ENCODE results near the gene STYXL1.
"Not testable (repeated sequence)": the region's sequence is repeated elsewhere in the genome, so short reads cannot be mapped to it uniquely, and the experiment has no call there.

Gene STYXL1

GRCh38 chr7:76023002-76023401, 24.8 kb downstream of the STYXL1 start:
- no peak for DNase-seq

GRCh38 chr7:76022026-76022780, 25.6 kb downstream of the STYXL1 start:
- no peak for DNase-seq

GRCh38 chr7:76020031-76020714, 27.6 kb downstream of the STYXL1 start:
- peak; percentile 43 for DNase-seq

DNA sequence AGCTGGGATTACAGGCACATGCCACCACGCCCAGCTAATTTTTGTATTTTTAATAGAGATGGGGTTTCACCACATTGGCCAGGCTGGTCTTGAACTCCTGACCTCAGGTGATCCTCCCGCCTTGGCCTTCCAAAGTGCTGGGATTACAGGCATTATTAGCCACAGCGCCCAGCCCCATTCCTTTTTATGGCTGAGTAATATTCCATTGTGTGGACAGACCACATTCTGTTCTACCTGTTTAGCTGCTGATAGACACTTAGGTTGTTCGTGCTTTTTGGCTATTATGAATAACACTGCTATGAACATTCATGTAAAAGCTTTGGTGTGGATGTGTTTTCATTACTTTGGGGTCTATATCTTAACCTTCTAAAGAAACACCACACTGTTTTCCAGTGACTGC, 29.3 kb downstream of the STYXL1 start:
- DNase-seq: not testable (repeated sequence)

- DNase-seq: no peak
Observed at GRCh38 chr7:76016191-76016947, 31.4 kb downstream of the STYXL1 start.

GRCh38 chr7:76011442-76011861, 36.3 kb downstream of the STYXL1 start:
- DNase-seq: peak; percentile 82

DNA sequence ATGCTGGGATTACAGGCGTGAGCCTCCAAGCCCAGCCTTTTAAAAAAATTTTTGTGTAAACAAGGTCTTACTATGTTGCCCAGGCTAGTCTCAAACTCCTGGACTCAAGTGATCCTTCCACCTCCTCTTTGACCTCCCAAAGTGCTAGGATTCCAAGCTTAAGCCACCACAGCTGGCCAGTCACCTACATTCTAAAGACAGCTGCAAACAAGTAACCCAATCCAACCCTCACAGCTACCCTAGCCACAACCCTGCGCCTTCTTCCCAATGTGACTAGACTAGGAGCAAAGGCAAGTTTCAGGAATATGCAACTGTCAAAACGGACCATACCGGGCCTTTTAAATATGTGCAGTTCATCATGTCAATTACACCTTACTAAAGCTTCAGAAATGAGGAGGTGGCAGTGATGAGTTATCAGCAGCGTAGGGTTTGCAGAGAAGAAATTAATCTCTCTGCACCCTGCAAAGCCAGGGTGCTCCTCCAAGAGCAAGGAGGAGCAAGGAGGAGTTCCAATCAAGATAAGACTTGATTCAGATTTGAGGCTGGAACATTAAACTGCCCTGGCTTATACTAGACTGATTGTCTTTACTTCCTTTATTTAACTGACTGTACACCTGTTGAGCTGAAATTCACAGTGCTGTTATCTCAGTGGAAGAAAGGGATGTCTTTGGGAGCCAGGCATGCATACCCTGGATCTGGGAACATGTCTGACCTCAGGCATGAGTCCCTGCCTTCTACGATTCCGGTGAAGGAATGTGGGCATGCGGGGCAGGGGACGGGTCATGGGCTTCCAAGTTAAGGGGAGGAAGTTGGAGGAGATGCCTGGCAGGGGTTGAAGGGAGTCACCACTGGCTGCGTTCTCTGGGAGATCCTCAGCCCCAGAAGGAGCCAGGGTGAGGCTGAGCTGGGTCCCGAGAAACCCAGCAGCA, 37.9 kb downstream of the STYXL1 start:
- DNase-seq: no peak

GRCh38 chr7:76008156-76008687, 39.6 kb downstream of the STYXL1 start:
- no peak for DNase-seq

DNA sequence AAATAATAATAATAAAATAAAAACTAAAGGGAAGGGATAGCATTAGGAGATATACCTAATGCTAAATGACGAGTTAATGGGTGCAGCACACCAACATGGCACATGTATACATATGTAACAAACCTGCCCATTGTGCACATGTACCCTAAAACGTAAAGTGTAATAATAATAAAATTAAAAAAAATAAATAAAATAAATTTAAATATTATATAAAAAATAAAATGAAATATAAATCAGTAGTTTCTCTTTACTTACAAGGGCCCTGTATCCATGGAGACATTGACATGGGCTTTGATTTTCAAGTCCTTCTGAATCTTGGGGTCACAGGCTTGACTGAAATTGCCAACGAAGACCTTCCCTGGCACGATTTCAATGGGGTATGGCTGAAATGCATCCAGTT, 42.8 kb downstream of the STYXL1 start:
- not testable (repeated sequence) for DNase-seq

GRCh38 chr7:76003351-76003750, 44.4 kb downstream of the STYXL1 start:
- DNase-seq: no peak

DNA sequence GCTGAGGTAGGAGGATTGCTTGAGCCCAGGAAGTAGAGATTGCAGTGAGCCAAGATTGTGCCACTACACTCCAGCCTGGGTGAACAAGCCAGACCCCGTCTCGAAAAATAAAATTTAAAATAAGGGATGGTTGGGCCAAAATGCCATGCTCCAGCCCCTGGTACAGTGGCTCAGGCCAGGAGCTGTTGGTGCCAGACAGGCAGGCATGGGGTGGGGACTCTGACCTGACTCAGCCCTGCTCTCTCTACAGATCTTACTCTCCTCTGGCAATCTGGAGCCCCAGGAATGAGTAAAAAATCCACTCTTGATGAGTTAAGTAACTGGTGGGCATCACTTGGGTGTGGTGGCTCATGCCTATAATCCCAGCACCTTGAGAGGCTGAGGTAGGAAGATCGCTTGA, 45.0 kb downstream of the STYXL1 start:
- no peak for DNase-seq

DNA sequence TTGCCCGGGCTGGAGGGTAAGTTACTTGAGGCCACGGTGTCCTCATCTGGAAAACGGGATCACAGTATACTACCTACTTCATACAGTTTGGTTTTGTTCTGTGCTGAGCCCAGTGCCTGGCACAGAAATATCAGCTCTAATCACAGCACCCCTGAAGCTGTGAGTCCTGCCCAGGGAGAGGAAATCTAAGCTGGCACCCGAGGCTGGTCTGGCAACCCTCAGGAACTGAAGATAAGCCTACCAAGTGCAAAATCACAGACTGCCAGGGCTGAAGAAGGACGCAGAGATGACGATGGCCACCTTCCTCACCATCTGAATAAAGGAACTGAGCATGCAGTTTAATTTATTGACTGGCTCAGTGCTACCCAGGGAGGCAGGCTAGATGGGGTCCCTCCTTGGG, 45.7 kb downstream of the STYXL1 start:
- DNase-seq: no peak

- DNase-seq: no peak
Observed at GRCh38 chr7:76000566-76000965, 47.2 kb downstream of the STYXL1 start.

DNA sequence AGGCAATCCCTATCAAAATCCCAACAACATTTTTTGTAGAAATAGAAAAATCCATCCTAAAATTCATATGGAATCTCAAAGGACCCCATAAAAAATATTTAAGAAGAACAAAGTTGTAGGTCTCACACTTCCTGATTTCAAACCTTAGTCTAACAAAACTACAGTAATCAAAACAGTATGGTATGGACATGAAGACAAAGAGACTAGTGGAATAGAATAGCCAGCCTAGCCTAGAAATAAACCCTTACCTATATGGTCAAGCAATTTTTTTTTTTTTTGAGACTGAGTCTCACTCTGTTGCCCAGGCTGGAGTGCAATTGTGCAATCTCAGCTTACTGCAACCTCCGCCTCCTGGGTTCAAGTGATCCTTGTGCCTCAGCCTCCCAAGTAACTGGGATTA, 49.8 kb downstream of the STYXL1 start:
- DNase-seq: no peak

DNA sequence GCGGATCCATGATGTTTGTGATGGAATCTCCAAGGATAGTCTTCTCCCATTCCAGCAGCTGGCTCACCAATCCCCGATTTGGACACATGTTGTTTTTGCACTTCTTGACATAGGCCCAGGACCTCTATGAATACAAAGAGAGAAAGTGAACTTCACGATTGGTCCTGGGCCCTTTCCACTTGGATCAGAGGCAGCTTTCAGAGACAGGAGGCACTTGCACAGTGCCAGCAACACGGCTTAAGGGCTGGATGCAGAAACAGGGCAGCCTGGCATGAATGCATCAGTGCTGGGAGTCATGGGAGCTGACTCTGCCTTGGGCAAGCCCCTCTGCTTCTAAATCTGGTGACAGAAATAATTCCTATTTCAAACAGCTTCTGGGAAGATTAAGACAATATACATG, 51.3 kb downstream of the STYXL1 start:
- no peak for DNase-seq

GRCh38 chr7:75995996-75996395, 51.8 kb downstream of the STYXL1 start:
- no peak for DNase-seq

- DNase-seq: no peak
Observed at GRCh38 chr7:75995052-75995471, 52.7 kb downstream of the STYXL1 start.

DNA sequence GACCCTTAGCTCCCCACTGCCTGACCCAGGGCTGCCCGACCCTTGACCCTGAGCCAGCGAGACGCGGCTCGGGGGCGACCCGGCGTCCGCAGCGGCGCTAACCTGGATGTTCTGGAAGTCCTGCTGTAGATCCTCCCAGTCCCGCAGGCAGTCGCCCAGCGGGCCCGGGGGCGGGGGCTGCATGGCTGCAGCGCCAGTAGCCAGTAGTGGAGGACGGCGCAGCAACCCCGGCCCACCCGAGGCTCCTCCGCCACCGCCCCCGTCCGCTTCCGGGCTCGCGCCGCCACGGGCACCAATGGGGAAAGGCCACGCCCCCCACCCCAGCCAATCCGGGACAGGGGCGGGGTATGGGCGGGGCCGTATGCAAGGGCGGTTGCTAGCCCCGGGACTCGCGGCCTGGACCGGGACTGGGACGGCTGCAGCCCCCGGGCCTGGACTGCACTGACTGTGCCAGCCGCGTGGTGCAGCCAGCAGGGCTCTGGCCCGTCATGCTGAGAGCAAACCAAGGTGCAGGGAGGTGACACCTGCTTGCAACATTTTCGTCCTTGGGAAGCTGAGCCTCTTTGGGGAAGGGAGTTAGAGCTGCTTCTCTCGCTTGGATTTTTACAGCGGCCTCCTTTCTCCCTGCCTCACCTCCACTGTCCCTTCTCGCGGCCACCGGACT, 53.3 kb downstream of the STYXL1 start, which contains the start of gene TMEM120A:
Gene TMEM120A (minus strand): TSS at position 208 of the 664 bp plus-strand sequence. CDS start 25 bp downstream, at position 183.
- DNase-seq: peak; percentile 81

- no peak for DNase-seq
Observed at GRCh38 chr7:75993689-75994387, 54.0 kb downstream of the STYXL1 start.

- no peak for DNase-seq
Observed at GRCh38 chr7:75992083-75992755, 55.6 kb downstream of the STYXL1 start.

Measured in NCI-H2171 treated with DMSO at 0.1 percent for 48 hours (cell line).